Mucosa of descending colon (tissue), 3 donors: ENCODE measurements around the gene GRM7. TPM values are rescaled to one million over a fixed set of nuclear protein-coding genes. Genes with fewer than 3 reads are reported as not detected.

Source experiments
- ATAC-seq: fragments of 200-7000 bp; cut with Tn5 transposase; one replicate; pipeline ENCODE4 v1.9.1; 2020; ENCODE audit warnings: mild to moderate bottlenecking, moderate library complexity
- DNase-seq, 3 donors: peaks; one replicate each; pipeline ENCODE4 v3.0.0-alpha.2; 2020
- H3K36me3 ChIP-seq: fragments of 200-600 bp; one replicate; pipeline ENCODE4 v1.8.0; 2021; ENCODE audit warnings: low read depth, mild to moderate bottlenecking
- H3K4me1 ChIP-seq: fragments of 200-600 bp; one replicate; pipeline ENCODE4 v1.8.0; 2021; ENCODE audit warnings: low read depth, mild to moderate bottlenecking
- H3K4me3 ChIP-seq: fragments of 200-600 bp; one replicate; pipeline ENCODE4 v1.8.0; 2021; ENCODE audit warnings: mild to moderate bottlenecking
- H3K9me3 ChIP-seq: fragments of 200-600 bp; one replicate; pipeline ENCODE4 v1.8.0; 2021; ENCODE audit warnings: mild to moderate bottlenecking
- intact Hi-C, 2 donors: fragments of 100-400 bp; cut with DNase I in 1 of 2; cut with micrococcal nuclease in 1 of 2; formaldehyde crosslinking; loops; one replicate each; pipeline versions ENCODE4 v1.11.0 to v1.11.1; 2022; cut with DNase I, micrococcal nuclease
- total RNA-seq, 3 donors: library from RNA; stranded (reverse); fragmentation: NEBNext Ultra II Directional in 2 of 3; extraction: Animal tissue kit (Norgen Biotek cat#: 25700) in 2 of 3; gene quantifications; one replicate each; pipeline versions ENCODE4 v1.2.1 to v1.2.4, GENCODE V29; 2021 to 2023
- TF ChIP-seq, protein P1 (sequence below): fragments of 200-600 bp; IDR thresholded peaks from one replicate; pipeline ENCODE4 v1.8.0; 2022; ENCODE audit warnings: antibody characterized with exemption, mild to moderate bottlenecking
- donor health status: DM: no; HTN: no; CAD: no; lungs with moderate emphysema.
- donor health status: DM: no; HTN: no; CAD: no.
- donor health status: DM: no; HTN: yes; CAD: no.

GRM7 gene
- total RNA-seq, 3 donors from 2014 or later: 0.09 to 0.39 (median 0.14) TPM

DNA sequence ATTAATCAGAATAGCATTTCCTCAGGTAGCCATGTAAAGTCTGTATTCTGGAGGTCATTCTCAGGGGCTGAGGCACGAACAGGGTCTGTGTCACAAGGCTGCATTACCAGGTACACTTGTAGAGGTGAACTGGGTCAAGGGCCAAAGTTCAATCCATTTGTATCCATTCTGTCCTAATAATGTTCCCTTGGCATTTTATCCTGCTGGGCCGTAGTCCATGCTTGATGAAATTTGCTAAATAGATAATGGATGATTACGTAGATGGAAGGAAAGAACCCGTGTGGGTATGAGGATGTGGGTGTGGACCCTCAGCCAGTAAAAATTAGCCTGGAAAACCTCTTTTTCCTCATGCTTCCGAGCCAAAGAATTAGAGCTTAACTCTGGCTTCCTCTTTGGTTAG, 785.9 kb downstream of the GRM7 start:
- no peaks in the 10 kb centered on the region for H3K4me1 ChIP-seq
- intact Hi-C loops: no loop called here
- TF ChIP-seq, protein P1, sequence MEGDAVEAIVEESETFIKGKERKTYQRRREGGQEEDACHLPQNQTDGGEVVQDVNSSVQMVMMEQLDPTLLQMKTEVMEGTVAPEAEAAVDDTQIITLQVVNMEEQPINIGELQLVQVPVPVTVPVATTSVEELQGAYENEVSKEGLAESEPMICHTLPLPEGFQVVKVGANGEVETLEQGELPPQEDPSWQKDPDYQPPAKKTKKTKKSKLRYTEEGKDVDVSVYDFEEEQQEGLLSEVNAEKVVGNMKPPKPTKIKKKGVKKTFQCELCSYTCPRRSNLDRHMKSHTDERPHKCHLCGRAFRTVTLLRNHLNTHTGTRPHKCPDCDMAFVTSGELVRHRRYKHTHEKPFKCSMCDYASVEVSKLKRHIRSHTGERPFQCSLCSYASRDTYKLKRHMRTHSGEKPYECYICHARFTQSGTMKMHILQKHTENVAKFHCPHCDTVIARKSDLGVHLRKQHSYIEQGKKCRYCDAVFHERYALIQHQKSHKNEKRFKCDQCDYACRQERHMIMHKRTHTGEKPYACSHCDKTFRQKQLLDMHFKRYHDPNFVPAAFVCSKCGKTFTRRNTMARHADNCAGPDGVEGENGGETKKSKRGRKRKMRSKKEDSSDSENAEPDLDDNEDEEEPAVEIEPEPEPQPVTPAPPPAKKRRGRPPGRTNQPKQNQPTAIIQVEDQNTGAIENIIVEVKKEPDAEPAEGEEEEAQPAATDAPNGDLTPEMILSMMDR: no peak
- no peaks in the 10 kb centered on the region for H3K36me3 ChIP-seq
- H3K4me3 ChIP-seq: no peak overlapping the region
- ATAC-seq (no peak), DNase-seq (no peak)
- H3K9me3 ChIP-seq: no peaks in the 10 kb centered on the region

DNA sequence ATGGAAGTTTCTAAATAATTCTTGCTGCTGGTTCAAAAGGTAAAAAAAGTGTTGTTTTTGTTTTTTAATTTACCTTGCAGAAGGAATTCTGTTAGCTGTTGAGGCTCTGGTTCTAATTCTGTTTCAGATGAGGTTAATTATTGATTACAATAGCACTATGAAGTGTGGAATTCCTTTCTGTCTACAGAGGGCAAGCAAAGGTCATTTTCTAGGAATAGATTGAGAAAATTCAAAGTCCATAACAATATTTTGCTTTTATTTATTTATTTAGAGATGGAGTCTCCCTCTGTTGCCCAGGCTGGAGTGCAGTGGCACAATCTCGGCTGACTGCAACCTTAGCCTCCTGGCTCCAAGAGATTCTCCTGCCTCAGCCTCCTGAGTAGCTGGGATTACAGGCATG, 789.6 kb downstream of the GRM7 start:
- H3K36me3 ChIP-seq: no peaks in the 10 kb centered on the region
- H3K9me3 ChIP-seq: no peaks in the 10 kb centered on the region
- ATAC-seq (no peak), DNase-seq (no peak)
- H3K4me3 ChIP-seq: no peak overlapping the region
- H3K4me1 ChIP-seq: no peaks in the 10 kb centered on the region
- intact Hi-C loops: no loop called here
- TF ChIP-seq, protein P1: no peak

DNA sequence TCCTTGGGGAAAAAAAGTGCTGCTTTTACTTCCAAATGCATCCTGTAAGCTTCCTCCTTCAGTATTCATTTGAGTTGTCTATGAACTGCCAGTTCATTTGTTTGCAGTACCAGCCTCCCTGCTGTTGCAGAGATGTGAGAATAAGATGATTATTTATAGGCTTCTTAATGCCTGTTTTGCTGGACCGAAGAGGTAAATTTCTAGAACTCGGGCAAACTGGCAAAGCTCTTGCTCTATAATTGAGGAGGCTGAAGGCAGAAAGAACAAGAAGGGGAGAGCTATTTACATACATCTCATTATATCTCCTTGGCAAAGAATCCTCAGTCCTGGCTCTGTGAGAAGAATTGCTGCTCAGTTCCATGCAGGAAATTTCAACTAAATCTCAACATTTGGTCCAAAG, 790.4 kb downstream of the GRM7 start:
- H3K4me1 ChIP-seq: no peaks in the 10 kb centered on the region
- H3K9me3 ChIP-seq: no peaks in the 10 kb centered on the region
- TF ChIP-seq, protein P1: no peak
- ATAC-seq: no peak
- DNase-seq: no peak
- intact Hi-C loops: no loop called here
- no peak overlapping the region for H3K4me3 ChIP-seq
- H3K36me3 ChIP-seq: no peaks in the 10 kb centered on the region

DNA sequence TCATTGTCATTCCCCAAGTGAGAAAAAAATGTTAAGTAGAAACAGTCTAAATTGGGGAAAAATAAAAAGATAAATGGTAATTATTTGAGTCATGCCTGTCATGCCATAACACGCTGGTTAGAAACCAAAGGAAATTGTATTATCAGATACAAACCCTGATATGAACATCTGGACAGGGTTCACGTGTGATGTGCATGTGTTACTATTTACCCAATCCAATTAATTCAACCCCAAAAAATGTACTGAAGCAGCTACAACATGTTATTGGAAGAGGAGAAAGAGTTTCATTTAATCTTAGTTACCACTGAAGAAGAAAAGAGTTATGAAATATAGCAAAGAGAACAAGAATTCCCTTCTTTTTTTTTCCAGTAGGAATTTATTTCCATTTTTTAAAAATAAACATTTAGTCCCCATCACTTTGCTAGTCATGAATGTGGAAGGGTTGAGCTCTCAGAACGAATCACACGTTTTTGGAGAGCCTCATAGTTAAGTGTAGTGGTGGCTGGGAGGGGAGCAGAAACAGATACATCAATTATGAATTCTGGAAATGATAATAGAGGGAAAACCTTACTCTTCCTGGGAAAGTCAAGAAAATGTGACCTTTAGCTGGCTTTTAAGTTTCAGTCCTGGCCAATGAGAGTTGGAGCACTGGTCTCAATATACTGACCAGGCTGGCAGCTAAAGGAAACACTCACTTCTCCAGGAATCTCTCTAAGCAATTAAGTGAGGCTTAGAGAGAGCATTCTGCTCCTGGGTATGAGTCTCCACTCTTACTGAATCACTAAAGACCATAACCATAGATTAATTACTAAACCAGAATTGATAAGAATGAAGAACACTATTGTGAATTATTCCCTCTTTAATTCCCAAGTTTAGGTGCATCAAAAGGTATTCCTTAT, 796.5 kb downstream of the GRM7 start:
- Histone ChIP-seq H3K36me3 (no peaks in the 10 kb centered on the region), H3K9me3 (no peaks in the 10 kb centered on the region), H3K4me1 (no peaks in the 10 kb centered on the region), H3K4me3 (no peak overlapping the region)
- intact Hi-C loops: no loop called here
- TF ChIP-seq, protein P1: no peak
- DNase-seq (no peak), ATAC-seq (no peak)

DNA sequence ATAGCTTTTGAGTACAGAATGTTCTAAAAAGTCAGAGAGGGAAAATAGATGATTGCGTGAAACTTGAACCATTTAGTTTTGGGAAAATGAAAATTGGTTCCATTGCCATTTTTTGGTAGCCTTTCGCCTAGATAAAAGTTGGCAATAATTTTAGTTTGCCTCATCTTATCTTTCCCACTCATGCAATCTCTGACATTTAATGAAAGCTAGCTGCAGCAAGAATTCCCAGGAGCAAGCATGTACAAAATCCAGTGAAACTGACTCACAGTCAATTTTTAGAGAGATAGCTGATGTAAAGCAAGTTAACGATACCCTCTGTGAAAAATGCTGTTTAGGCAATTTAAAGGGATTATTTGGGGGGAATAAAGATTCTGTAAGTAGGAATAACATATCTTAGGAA, 797.4 kb downstream of the GRM7 start:
- DNase-seq (no peak), ATAC-seq (no peak)
- no peaks in the 10 kb centered on the region for H3K9me3 ChIP-seq
- intact Hi-C loops: no loop called here
- TF ChIP-seq, protein P1: no peak
- H3K4me3 ChIP-seq: no peak overlapping the region
- no peaks in the 10 kb centered on the region for H3K4me1 ChIP-seq
- no peaks in the 10 kb centered on the region for H3K36me3 ChIP-seq
